Fibroblast of lung (primary cell): ENCODE results near the gene SCN4A. TPM values are rescaled to one million over a fixed set of nuclear protein-coding genes. Genes with fewer than 3 reads are reported as not detected.

Experiments
- DNase-seq, 2 donors: peaks; one replicate each; pipeline versions ENCODE4 v3.0.0 to v3.0.0-alpha.2; 2010; ENCODE audit warnings: low read depth in 2 of 2
- H2AFZ ChIP-seq: 2 replicates; pipeline ENCODE4 v1.5.1; 2012; ENCODE audit warnings: low read length, control low read depth, inconsistent platforms
- H3K27ac ChIP-seq: 2 replicates; pipeline ENCODE4 v1.5.1; 2011; ENCODE audit warnings: low read length, control low read depth; ENCODE audit not compliant: insufficient read depth
- H3K27me3 ChIP-seq: 2 replicates; pipeline ENCODE4 v1.5.1; 2011; ENCODE audit warnings: mild to moderate bottlenecking, low read length; ENCODE audit not compliant: control insufficient read depth, insufficient read depth
- H3K36me3 ChIP-seq: 2 replicates; pipeline ENCODE4 v1.5.1; 2011; ENCODE audit warnings: low read length; ENCODE audit not compliant: control insufficient read depth, insufficient read depth
- H3K4me1 ChIP-seq: 2 replicates; pipeline ENCODE4 v1.5.1; 2011; ENCODE audit warnings: low read length; ENCODE audit not compliant: control insufficient read depth, insufficient read depth; ENCODE audit errors: extremely low read depth
- H3K4me2 ChIP-seq: 2 replicates; pipeline ENCODE4 v1.5.1; 2011; ENCODE audit warnings: low read length, control low read depth; ENCODE audit not compliant: insufficient read depth; ENCODE audit errors: extremely low read depth
- H3K4me3 ChIP-seq, 4 experiments: fragments of 200-600 bp in 1 of 4; sonication (generic) in 1 of 4; replicated peaks in 1 of 4; 2 replicates each; pipeline ENCODE4 v1.5.1; 2011 to 2016; ENCODE audit warnings: low read length in 4 of 4, low read depth in 3 of 4, mild to moderate bottlenecking in 3 of 4, control low read depth in 2 of 4, inconsistent platforms in 1 of 4, mixed read lengths in 1 of 4; ENCODE audit not compliant: insufficient read depth in 1 of 4; ENCODE audit errors: control extremely low read depth in 1 of 4
- H3K79me2 ChIP-seq: 2 replicates; pipeline ENCODE4 v1.5.1; 2012; ENCODE audit warnings: mild to moderate bottlenecking, low read length, inconsistent platforms; ENCODE audit not compliant: control insufficient read depth, insufficient read depth
- H3K9ac ChIP-seq: 2 replicates; pipeline ENCODE4 v1.5.1; 2011; ENCODE audit warnings: mild to moderate bottlenecking, low read length, control low read depth; ENCODE audit not compliant: insufficient read depth
- H3K9me3 ChIP-seq: 2 replicates; pipeline ENCODE4 v1.5.1; 2012; ENCODE audit warnings: low read depth, low read length; ENCODE audit not compliant: control insufficient read depth, insufficient read depth
- H4K20me1 ChIP-seq: 2 replicates; pipeline ENCODE4 v1.5.1; 2011; ENCODE audit warnings: low read length; ENCODE audit not compliant: control insufficient read depth, insufficient read depth; ENCODE audit errors: extremely low read depth
- EZH2 ChIP-seq: IDR thresholded peaks from 2 replicates; pipeline ENCODE4 v1.5.1; 2012; ENCODE audit warnings: low read length, control low read depth, mild to moderate bottlenecking; ENCODE audit errors: missing control alignments
- polyA plus RNA-seq, 2 donors: library from polyadenylated mRNA; depleted of rRNA in 1 of 2; stranded (reverse) in 1 of 2; unstranded in 1 of 2; fragments of >200 nt; gene quantifications; 2 replicates each; pipeline ENCODE4 v1.2.1, GENCODE V29; 2011 to 2012; ENCODE audit warnings: missing spikeins in 1 of 2
- total RNA-seq: library from RNA; depleted of rRNA; stranded (reverse); fragments of >200 nt; gene quantifications from 2 replicates; pipeline ENCODE4 v1.2.1, GENCODE V29; 2014
- TF ChIP-seq, protein P1 (sequence below), 2 donors: IDR thresholded peaks in 1 of 2; conservative IDR thresholded peaks in 1 of 2; 1 replicate in 1 of 2; 2 replicates in 1 of 2; pipeline ENCODE4 v1.5.1; 2011 to 2012; ENCODE audit warnings: low read length in 2 of 2, control low read depth in 1 of 2, inconsistent platforms in 1 of 2, low read depth in 1 of 2, mild to moderate bottlenecking in 1 of 2

The SCN4A gene
- total and polyA plus RNA-seq, 2 donors (not counting 1 experiment from before 2014, with no cell fraction given) = 0.83 TPM; not detected in 1

GRCh38 chr17:63978272-63979200 lies 5.8 kb upstream of the SCN4A start:
- no peaks in the 10 kb centered on the region for H3K9me3 ChIP-seq
- H3K36me3 ChIP-seq = no peaks in the 10 kb centered on the region
- no peak overlapping the region for H3K27ac ChIP-seq
- no peak overlapping the region for H3K4me3 ChIP-seq
- H4K20me1 ChIP-seq = no peaks in the 10 kb centered on the region
- no peak for TF ChIP-seq EZH2
- TF ChIP-seq, protein P1, sequence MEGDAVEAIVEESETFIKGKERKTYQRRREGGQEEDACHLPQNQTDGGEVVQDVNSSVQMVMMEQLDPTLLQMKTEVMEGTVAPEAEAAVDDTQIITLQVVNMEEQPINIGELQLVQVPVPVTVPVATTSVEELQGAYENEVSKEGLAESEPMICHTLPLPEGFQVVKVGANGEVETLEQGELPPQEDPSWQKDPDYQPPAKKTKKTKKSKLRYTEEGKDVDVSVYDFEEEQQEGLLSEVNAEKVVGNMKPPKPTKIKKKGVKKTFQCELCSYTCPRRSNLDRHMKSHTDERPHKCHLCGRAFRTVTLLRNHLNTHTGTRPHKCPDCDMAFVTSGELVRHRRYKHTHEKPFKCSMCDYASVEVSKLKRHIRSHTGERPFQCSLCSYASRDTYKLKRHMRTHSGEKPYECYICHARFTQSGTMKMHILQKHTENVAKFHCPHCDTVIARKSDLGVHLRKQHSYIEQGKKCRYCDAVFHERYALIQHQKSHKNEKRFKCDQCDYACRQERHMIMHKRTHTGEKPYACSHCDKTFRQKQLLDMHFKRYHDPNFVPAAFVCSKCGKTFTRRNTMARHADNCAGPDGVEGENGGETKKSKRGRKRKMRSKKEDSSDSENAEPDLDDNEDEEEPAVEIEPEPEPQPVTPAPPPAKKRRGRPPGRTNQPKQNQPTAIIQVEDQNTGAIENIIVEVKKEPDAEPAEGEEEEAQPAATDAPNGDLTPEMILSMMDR (conservative IDR thresholded peaks at IDR 0.05 in 1 of 2, IDR thresholded peaks at IDR 0.05 in 1 of 2; ENCODE audit: low read depth in 1 of 2, low read length in 2 of 2) = no peak
- no peak overlapping the region for H3K9ac ChIP-seq
- H3K79me2 ChIP-seq = no peaks in the 10 kb centered on the region
- DNase-seq = no peak
- no peaks in the 10 kb centered on the region for H3K27me3 ChIP-seq
- no peak overlapping the region for H3K4me2 ChIP-seq
- peaks cover 9% of the 10 kb centered on the region for H3K4me1 ChIP-seq
- H2AFZ ChIP-seq = no peak overlapping the region

DNA sequence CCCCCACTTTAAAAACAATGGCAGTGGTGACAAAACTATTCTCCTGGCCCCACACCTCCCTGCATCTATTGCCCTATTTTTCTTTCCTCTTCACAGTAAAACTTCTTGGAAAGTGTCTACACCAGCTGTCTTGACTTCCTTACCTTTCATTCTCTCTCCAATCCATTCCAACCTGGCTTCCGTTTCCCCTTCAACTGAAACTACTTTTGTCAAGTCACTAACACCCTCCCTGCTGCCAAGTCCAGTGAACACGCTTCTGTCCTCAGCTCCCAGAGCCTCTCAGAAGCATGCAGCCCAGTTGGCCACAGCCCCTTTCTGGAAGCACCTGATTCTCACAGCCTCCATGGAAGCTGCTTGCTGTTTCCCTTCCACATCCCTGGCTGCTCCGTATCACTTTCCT lies 4.0 kb upstream of the SCN4A start:
- no peak overlapping the region for H2AFZ ChIP-seq
- H3K79me2 ChIP-seq = no peaks in the 10 kb centered on the region
- H4K20me1 ChIP-seq = no peaks in the 10 kb centered on the region
- no peak overlapping the region for H3K27ac ChIP-seq
- no peaks in the 10 kb centered on the region for H3K27me3 ChIP-seq
- no peak overlapping the region for H3K9ac ChIP-seq
- H3K4me3 ChIP-seq = no peak overlapping the region
- H3K9me3 ChIP-seq = no peaks in the 10 kb centered on the region
- no peak for DNase-seq
- H3K4me2 ChIP-seq = no peak overlapping the region
- H3K36me3 ChIP-seq = no peaks in the 10 kb centered on the region
- peaks cover 9% of the 10 kb centered on the region for H3K4me1 ChIP-seq
- TF ChIP-seq, protein P1 (conservative IDR thresholded peaks at IDR 0.05 in 1 of 2, IDR thresholded peaks at IDR 0.05 in 1 of 2; ENCODE audit: low read depth in 1 of 2, low read length in 2 of 2) = no peak
- TF ChIP-seq EZH2 = no peak

DNA sequence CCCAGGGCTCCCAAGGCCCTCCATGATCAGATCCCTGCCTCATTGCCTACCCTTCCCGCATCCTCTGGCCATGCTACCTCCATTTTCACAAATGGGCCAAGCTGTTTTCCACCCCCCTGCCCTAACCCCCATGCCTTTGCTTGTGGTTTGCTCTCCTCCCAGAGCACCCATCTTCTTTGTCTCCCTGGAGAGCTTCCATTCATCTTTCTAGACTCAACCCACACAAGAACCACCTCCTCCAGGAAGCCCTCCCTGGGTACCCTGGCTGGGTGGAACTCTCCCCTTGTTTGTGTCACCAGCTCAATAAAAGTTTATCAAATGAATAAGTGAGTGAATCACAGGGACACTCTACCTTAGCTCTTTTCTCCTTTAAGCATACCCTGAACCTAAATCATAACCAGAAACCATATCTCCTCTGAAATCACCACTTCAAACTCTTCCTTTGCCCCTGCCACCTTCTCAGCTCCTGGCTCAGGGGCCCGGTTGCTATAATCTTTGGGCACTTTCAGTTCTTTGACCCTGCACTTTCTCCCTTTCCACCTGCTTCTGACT lies 2.9 kb upstream of the SCN4A start:
- H3K27me3 ChIP-seq = no peaks in the 10 kb centered on the region
- H2AFZ ChIP-seq = no peak overlapping the region
- no peak for DNase-seq
- no peak overlapping the region for H3K9ac ChIP-seq
- H3K4me2 ChIP-seq = no peak overlapping the region
- no peak overlapping the region for H3K27ac ChIP-seq
- H3K79me2 ChIP-seq = no peaks in the 10 kb centered on the region
- H4K20me1 ChIP-seq = no peaks in the 10 kb centered on the region
- TF ChIP-seq EZH2 = no peak
- TF ChIP-seq, protein P1 (conservative IDR thresholded peaks at IDR 0.05 in 1 of 2, IDR thresholded peaks at IDR 0.05 in 1 of 2; ENCODE audit: low read depth in 1 of 2, low read length in 2 of 2) = no peak
- H3K4me3 ChIP-seq = no peak overlapping the region
- no peaks in the 10 kb centered on the region for H3K36me3 ChIP-seq
- H3K4me1 ChIP-seq = peaks cover 9% of the 10 kb centered on the region
- no peaks in the 10 kb centered on the region for H3K9me3 ChIP-seq
